Activated CD8-positive, alpha-beta memory T cell treated with anti-CD3 and anti-CD28 coated beads, Interleukin-2, amount 50 U/mL, for 4 hours (primary cell): ENCODE data around the gene NCKAP5.
"Not testable (repeated sequence)": the region's sequence is repeated elsewhere in the genome, so short reads cannot be mapped to it uniquely, and the experiment has no call there.

ENCODE experiments used
- DNase-seq: peaks from one replicate; pipeline ENCODE4 v3.0.0-alpha.2; 2020

NCKAP5 gene

DNA sequence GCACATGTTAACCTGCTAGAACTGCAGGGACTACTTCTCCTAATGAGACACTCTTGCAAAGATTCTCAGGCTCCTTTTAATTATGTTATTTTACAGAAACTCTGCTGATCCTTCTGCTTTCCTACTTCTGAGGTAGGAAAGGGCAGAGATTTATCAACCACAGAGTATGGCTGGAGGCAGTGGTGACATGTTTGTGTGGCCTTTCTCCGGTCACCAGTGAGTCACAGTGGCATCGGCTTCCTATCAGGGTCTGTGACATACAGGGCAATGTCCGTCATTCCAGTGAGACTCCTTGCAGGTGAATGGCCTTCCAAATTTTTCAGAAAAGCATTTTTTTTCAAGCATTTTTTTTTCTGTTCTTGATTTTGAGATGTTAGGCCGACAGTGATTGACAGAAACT is 717.6 kb downstream of the NCKAP5 start:
- no peak for DNase-seq

- DNase-seq = no peak
Observed at GRCh38 chr2:132849118-132849517, 719.1 kb downstream of the NCKAP5 start.

GRCh38 chr2:132845339-132845738 is 722.9 kb downstream of the NCKAP5 start:
- no peak for DNase-seq

DNA sequence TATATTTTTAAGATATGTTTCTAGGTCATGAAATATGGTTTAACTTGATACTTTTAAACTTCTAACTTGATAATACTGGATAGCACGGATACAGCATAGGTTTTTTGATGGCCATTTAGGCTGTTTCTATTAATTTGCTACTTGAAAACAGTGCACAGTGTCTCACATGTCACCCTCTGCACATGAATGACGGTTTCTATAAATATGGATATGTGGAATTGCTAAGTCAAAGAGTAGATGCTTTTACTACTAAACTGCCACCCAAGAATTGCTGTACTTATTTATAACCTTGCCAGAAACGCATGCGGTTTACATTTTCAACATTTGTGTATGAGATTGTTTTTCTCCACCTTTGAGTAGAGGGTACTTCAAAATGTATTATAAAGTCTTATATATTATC is 723.7 kb downstream of the NCKAP5 start:
- DNase-seq = no peak

DNA sequence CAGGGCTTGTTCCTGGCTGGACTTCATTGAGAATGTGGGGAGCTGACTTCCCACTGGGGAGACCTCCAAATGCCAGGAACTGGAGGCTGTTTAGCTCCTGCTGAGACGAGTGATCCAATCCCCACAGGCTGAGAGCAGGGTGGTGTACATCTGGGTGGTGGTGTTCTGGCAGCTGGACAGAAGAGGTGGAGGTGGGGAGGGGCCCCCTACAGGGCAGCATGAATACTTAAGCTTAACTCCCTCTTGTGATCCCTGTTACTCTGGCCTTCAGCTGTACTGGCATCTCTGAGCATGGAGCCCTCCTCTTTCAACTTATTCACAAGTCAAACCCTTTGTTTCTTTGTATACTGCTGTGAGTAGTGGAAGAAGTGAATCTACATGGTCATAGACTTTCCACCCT is 730.5 kb downstream of the NCKAP5 start:
- no peak for DNase-seq

DNA sequence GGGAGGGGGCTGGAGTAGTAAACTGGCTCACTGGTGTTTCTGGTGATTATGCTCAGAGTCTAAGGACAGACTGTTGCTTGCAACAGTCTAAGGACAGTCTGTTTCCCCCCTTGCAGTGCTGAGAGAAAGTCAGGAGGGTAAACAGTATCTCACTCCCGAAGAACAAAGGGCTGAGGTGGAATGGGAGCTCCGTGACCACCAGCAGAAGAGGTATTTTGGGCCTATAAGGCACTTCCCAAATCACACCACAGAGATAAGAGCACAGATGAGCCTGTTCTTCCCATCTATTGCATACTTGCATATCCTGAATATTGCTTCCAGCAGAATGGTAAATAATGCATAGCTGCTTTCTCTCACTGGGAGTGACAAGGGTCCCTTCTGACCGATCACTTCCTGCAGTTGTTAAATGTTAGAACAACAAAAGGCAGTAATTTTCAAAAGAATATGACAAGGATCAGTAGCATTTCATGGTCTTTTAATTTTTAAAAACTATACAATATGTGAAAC is 737.9 kb downstream of the NCKAP5 start:
- no peak for DNase-seq

GRCh38 chr2:132825601-132826000 is 742.7 kb downstream of the NCKAP5 start:
- DNase-seq = no peak

- no peak for DNase-seq
Observed at GRCh38 chr2:132824716-132825115, 743.5 kb downstream of the NCKAP5 start.

- DNase-seq = no peak
Observed at GRCh38 chr2:132816234-132816633, 752.0 kb downstream of the NCKAP5 start.

DNA sequence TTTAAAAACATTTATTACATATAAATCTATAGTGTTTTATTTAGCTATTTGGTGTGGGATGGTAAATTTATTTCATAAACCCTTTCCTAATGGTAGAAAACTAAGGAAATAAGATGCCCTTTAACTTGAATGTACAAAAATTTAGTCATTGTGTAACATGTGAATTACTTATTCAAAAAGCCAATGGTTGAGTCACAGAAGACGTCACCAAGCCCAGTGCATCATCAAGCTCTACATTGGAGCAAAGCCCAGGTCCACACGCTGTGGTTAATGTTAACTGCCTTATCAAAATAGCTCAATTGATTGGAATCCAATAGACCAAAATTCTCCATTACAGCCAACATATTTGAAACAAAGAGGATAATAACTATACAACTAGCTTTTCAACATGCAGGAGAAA is 752.7 kb downstream of the NCKAP5 start:
- DNase-seq = no peak

GRCh38 chr2:132814651-132815050 is 753.6 kb downstream of the NCKAP5 start:
- DNase-seq = no peak

DNA sequence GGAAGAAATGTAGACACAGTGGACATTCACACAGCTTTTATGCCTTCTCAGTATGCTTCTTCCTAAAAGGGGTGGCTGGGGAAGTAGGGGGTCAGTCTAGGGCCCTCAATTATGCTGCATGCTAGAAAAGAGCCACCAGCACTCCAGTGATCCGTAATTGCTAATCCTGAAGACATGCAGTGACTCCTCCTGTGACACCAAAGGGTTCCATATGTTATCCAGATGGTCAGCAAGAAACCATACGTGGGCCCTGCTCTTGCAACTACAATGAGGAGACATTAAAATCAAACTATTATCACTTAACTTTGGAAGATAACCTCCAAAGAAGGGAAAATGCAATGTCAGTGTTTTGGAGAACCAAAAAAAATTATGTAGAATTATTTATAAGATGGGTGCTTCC is 754.8 kb downstream of the NCKAP5 start:
- DNase-seq = no peak

DNA sequence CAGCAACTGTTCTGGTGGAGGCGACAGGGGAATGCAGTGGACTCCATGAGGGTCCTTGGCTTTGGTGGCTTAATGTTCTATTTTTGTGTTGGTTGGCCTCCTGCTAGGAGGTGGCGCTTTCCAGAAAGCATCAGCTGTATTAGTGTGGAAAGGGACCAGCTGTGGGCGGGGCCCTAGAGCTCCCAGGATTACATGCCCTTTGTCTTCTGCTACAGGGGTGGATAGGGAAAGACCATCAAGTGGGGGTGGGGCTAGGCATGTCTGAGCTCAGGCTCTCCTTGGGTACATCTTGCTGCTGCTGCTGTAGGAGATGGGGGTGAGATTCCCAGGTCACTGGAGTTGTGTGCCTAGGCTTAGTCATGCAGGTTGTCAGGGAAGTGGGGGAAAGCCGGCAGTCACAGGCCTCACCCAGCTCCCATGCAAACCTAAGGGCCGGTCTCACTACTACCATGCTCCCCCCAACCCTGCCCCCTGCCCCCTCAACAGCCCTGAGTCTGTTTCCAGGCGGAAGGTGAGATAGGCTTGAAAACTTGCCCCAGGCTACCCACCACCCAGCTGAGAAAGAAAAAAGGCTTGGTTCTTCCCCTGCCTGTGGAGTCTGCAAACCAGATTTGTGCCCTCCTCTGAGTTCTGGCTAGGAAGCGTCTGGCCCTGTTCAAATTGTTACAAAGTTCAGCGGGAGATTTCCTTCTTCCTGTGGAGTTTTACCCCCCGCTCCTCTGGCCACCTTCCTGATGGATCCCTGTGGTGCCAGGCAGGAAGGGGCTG is 756.9 kb downstream of the NCKAP5 start:
- no peak for DNase-seq

GRCh38 chr2:132809962-132810361 is 758.3 kb downstream of the NCKAP5 start:
- not testable (repeated sequence) for DNase-seq

- no peak for DNase-seq
Observed at GRCh38 chr2:132804051-132804450, 764.2 kb downstream of the NCKAP5 start.

DNA sequence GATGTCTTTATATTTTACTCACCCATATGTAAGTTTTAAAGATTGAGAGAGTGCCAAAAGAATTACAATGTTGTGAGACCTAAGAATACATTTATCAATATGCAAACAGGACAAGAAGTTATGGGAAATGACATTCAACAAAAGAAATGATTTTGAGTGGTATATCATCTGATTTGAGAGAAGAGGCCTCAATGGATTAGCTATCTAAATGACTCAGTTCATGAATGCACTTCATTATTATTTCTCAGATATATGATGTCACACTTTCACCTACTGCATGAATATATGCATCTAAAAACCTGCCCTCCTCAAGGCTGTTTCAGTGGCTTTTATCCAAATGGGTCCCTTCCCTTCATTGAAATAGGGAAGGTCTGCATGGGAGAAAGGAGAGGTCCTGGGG is 769.9 kb downstream of the NCKAP5 start:
- no peak for DNase-seq

GRCh38 chr2:132797556-132797955 is 770.7 kb downstream of the NCKAP5 start:
- DNase-seq = no peak

DNA sequence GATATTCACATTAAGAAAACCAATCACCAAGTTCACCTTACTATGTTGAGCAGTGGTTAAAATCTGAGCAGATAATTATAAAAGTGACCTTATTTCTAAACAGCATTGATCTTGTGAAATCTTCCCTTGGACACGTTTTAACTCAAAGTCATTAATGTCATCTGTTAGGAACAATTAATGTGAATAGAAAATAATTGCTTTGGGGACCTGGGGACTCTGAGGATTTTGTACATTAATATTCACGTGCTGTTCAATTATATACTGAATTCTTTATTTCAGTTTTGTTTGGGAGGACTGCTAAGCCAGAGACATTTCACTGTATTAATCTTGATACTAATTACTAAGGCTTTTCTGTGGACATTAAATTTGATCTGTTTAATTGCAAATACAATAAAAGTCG is 771.2 kb downstream of the NCKAP5 start:
- DNase-seq = no peak

DNA sequence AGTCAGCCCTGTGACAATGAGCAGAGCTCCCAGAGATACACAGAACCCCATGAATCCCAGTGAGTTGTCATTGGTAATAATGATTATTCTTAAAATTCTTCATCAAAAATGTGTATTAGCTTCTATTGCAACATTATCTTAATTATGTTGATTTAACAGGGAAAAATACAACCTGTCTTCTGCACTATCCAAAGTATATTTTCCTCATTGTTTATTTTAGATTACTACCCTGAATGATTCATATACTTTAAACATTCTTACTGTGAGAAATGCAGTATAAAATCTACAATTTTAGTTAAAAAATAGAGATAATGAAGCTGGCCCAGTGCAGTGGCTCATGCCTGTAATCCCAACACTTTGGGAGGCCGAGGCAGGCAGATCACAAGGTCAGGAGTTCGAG is 773.0 kb downstream of the NCKAP5 start:
- DNase-seq = no peak

DNA sequence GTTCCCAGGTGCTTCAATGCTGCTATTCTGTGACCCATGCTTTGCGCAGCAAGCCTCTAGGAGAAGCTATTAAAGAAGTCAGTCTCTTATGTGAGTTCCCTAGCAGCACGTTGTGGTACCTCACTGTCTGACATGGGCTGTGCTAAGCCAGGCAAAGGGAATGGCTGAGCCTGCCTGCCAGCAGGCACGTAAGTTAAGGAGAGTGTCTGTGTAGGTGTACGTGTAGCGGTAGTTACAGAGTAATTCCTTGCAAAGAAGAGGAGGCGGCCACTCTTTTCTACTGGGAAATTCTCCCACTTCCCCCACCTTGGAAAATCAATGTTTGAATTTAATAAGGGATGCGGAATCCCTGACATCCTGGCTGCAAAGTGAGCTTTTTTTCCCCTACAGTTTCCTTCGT is 774.7 kb downstream of the NCKAP5 start:
- DNase-seq = no peak

- DNase-seq = no peak
Observed at GRCh38 chr2:132790207-132790785, 778.0 kb downstream of the NCKAP5 start.

- DNase-seq = no peak
Observed at GRCh38 chr2:132789066-132789465, 779.2 kb downstream of the NCKAP5 start.

DNA sequence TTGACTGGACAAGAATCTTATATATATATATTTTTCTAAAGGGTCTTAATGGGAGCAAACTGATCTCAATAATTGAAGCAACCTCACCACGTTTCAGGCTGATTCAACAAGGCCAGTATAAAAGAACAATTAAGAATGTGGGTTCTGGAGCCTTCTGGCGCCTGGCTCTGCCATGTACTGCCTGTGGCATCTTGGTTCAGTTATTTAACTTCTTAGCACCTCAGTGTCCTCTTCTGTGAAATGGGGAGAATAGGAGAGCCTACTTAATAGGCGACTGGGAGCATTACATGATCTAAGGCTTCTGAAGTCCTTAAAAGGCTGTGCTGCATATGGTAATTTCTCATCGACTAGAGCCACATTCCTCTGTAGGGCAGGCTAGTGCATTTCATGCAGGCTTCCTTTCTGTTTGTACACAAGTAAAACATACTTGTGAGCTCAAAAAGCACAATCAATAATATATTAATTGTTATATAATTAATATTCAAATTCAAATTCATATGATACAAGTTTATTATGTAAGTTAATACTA is 779.9 kb downstream of the NCKAP5 start:
- DNase-seq = no peak

GRCh38 chr2:132783883-132784282 is 784.4 kb downstream of the NCKAP5 start:
- no peak for DNase-seq
